PC-9 (cell line): ENCODE measurements around the gene TMEM205. TPM values are rescaled to one million over a fixed set of nuclear protein-coding genes. Genes with fewer than 3 reads are reported as not detected.
A peak's percentile ranks its signal among the peaks of the same experiment; 100 is the strongest.

Experiments used
- BruUV-seq: library from RNA; stranded (reverse); fragments of 400-500 nt; replicated peaks from 2 replicates; lab custom pipeline; 2021; lab: Mats Ljungman, UMichigan
- CTCF ChIA-PET: fragments of 300-600 bp; sonication (Branson Sonifier 250); formaldehyde crosslinking; loops from one replicate; lab custom pipeline; 2022; ENCODE audit warnings: antibody characterized with exemption; lab: Charles Lee
- POLR2A ChIA-PET: fragments of 300-600 bp; sonication (Branson Sonifier 250); formaldehyde crosslinking; loops from one replicate; lab custom pipeline; 2022; ENCODE audit warnings: antibody characterized with exemption; ENCODE audit not compliant: unreplicated experiment; lab: Charles Lee
- DNase-seq, 2 experiments: peaks; one replicate each; pipeline versions ENCODE4 v3.0.0 to v3.0.0-alpha.2; 2015 to 2022; ENCODE audit warnings: mixed read lengths in 1 of 2
- H2AFZ ChIP-seq: fragments of 200-600 bp; sonication (generic); 2 replicates; pipeline ENCODE4 v1.8.1; 2017; ENCODE audit warnings: antibody characterized with exemption
- H3F3A ChIP-seq: fragments of 200-600 bp; sonication (generic); 2 replicates; pipeline ENCODE4 v1.8.1; 2017; ENCODE audit warnings: antibody characterized with exemption, mild to moderate bottlenecking, low read depth; ENCODE audit not compliant: insufficient read depth
- H3K27ac ChIP-seq: fragments of 200-600 bp; sonication (generic); 2 replicates; pipeline ENCODE4 v1.6.1; 2016; ENCODE audit warnings: mixed run types
- H3K27me3 ChIP-seq: fragments of 200-600 bp; sonication (generic); 2 replicates; pipeline ENCODE4 v1.6.1; 2016; ENCODE audit warnings: low read depth, mixed run types; ENCODE audit not compliant: insufficient read depth
- H3K36me3 ChIP-seq: fragments of 200-600 bp; sonication (generic); 2 replicates; pipeline ENCODE4 v1.6.1; 2016; ENCODE audit warnings: low read depth, mixed run types
- H3K4me1 ChIP-seq: fragments of 200-600 bp; sonication (generic); replicated peaks from 2 replicates; pipeline ENCODE4 v1.6.1; 2016; ENCODE audit warnings: mixed run types; ENCODE audit not compliant: insufficient read depth
- H3K4me2 ChIP-seq: fragments of 200-600 bp; sonication (generic); 2 replicates; pipeline ENCODE4 v1.6.1; 2017; ENCODE audit warnings: mixed run types
- H3K4me3 ChIP-seq: fragments of 200-600 bp; sonication (generic); 2 replicates; pipeline ENCODE4 v1.6.1; 2016; ENCODE audit warnings: mixed run types
- H3K79me2 ChIP-seq: fragments of 200-600 bp; sonication (generic); 2 replicates; pipeline ENCODE4 v1.6.1; 2017; ENCODE audit warnings: low read depth, mixed run types
- H3K9me2 ChIP-seq: fragments of 200-600 bp; sonication (generic); 2 replicates; pipeline ENCODE4 v1.8.1; 2017; ENCODE audit warnings: mild to moderate bottlenecking; ENCODE audit not compliant: insufficient read depth
- H3K9me3 ChIP-seq: fragments of 200-600 bp; sonication (generic); 2 replicates; pipeline ENCODE4 v1.8.1; 2016; ENCODE audit warnings: low read depth; ENCODE audit not compliant: insufficient read depth
- H4K20me1 ChIP-seq: fragments of 200-600 bp; sonication (generic); 2 replicates; pipeline ENCODE4 v1.8.1; 2017; ENCODE audit not compliant: insufficient read depth
- CTCF ChIP-seq: fragments of 200-600 bp; sonication (generic); conservative IDR thresholded peaks from 2 replicates; pipeline ENCODE4 v1.6.1; 2017; ENCODE audit warnings: mixed run types, antibody characterized with exemption, mild to moderate bottlenecking, moderate library complexity
- EZH2 ChIP-seq: fragments of 200-600 bp; sonication (generic); IDR thresholded peaks from 2 replicates; pipeline ENCODE4 v1.8.0; 2017; ENCODE audit warnings: antibody characterized with exemption, low read depth
- intact Hi-C: fragments of 100-400 bp; cut with micrococcal nuclease; formaldehyde crosslinking; loops from one replicate; pipeline ENCODE4 v1.10.0; 2022; ENCODE audit not compliant: unreplicated experiment
- total RNA-seq: library from RNA; stranded (reverse); gene quantifications from 2 replicates; pipeline ENCODE4 v1.2.3, GENCODE V29; 2021

Gene TMEM205
- total RNA-seq, 1 experiment from 2014 or later: 80.3 TPM

DNA sequence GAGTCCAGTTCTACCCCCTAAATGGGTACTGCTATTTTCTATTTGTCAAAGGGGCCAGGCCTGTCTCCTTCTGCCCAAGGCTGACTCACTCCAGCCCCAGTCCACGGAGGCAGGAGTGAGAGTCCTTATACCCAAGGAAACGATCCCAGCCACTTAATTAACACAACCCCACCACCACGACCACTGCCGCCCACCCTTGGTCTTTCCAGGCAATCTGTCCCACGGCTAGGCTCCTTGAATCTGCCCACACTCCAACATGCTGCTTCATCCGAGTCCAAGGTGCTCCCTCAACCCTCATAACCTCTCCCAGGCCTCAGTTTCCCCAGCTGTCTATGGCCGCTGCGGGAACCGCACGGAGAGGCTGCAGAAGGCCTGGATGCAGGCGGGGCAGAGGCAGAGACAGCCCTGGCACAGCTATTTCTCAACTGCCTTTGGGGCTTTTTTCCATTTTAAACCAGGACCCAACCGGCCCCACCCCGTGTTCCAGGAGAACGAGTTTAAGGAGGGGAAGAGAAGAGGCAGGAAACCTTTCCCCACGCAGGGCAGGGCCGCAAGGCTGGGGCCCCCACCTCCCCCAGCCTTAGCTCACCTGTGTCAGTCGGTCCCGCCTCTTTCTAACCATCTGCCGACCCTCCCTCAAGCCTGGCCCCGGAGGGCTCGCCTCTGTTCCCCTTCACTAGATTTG, 7.4 kb downstream of the TMEM205 start:
- H2AFZ ChIP-seq: peak overlapping the region; percentile 91
- intact Hi-C loops: loop anchor here (1.0 kb wide), 1 partner anchor 17 kb away; the partner anchor contains the start of gene PLPPR2

DNA sequence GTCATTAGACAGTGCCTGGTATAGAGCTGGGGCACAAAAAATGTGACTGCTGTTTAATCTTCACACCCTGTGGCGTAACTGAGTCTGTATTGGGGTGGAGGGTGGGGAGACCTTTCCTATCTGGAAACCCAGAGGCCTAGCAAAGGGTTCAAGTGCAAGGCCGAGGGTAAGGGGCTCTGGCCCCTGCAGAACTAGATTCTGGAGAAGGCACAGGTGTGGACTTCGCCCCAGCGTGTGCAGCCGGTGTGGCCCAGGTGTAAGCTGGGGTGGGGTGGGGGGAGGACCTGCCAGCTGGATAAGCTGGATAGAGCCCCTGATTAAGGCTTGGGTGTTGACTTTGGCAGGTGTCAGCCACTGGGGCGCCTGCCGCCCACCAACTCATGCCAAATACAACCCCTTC, 7.9 kb downstream of the TMEM205 start:
- ChIA-PET POLR2A (no interaction called here), CTCF (no interaction called here)
- Histone ChIP-seq H3K27ac (no peak overlapping the region), H3K9me3 (no peaks in the 10 kb centered on the region), H3K27me3 (no peaks in the 10 kb centered on the region), H3K9me2 (no peaks in the 10 kb centered on the region), H3K36me3 (peaks cover 47% of the 10 kb centered on the region), H4K20me1 (no peaks in the 10 kb centered on the region), H3F3A (peaks cover 39% of the 10 kb centered on the region), H3K79me2 (peaks cover 23% of the 10 kb centered on the region), H3K4me1 (peaks cover 16% of the 10 kb centered on the region), H3K4me2 (peak overlapping the region; percentile 92), H3K4me3 (no peak overlapping the region), H2AFZ (no peak overlapping the region)
- no peak for DNase-seq
- intact Hi-C loops: no loop called here
- BruUV-seq: no TSS peak
- TF ChIP-seq CTCF: no peak
- TF ChIP-seq EZH2: no peak

More for the DNA sequence above, 7.4 kb downstream of the TMEM205 start:
- Histone ChIP-seq H3K4me1 (peaks cover 22% of the 10 kb centered on the region), H3F3A (peaks cover 44% of the 10 kb centered on the region), H3K27ac (no peak overlapping the region), H3K79me2 (peaks cover 29% of the 10 kb centered on the region), H4K20me1 (no peaks in the 10 kb centered on the region), H3K9me2 (no peaks in the 10 kb centered on the region), H3K4me2 (peak overlapping the region; percentile 92), H3K9me3 (no peaks in the 10 kb centered on the region), H3K27me3 (no peaks in the 10 kb centered on the region), H3K4me3 (peak overlapping the region; percentile 84), H3K36me3 (peaks cover 44% of the 10 kb centered on the region)
- CTCF ChIA-PET: no interaction called here
- no TSS peak for BruUV-seq
- DNase-seq: no peak
- TF ChIP-seq EZH2 (no peak), CTCF (no peak)
- POLR2A ChIA-PET: no interaction called here

- Histone ChIP-seq H3K27ac (no peak overlapping the region), H3K79me2 (peaks cover 14% of the 10 kb centered on the region; the same call in 1 of the 2 replicates), H3K36me3 (peaks cover 44% of the 10 kb centered on the region), H2AFZ (no peak overlapping the region), H4K20me1 (no peaks in the 10 kb centered on the region), H3K27me3 (no peaks in the 10 kb centered on the region), H3K4me2 (no peak overlapping the region), H3K9me2 (no peaks in the 10 kb centered on the region), H3K9me3 (no peaks in the 10 kb centered on the region), H3F3A (peaks cover 33% of the 10 kb centered on the region), H3K4me3 (no peak overlapping the region), H3K4me1 (peaks cover 14% of the 10 kb centered on the region)
- POLR2A ChIA-PET: no interaction called here
- intact Hi-C loops: no loop called here
- BruUV-seq: no TSS peak
- CTCF ChIA-PET: no interaction called here
- no peak for DNase-seq
- TF ChIP-seq EZH2: no peak
- no peak for TF ChIP-seq CTCF
These were observed 9.0 kb downstream of the TMEM205 start for GRCh38 chr19:11337080-11337479.
